AG09309 (cell line): Measurements from ENCODE around the gene RCOR2.
A peak's percentile ranks its signal among the peaks of the same experiment; 100 is the strongest.

Experiments
- DNase-seq: peaks from one replicate; pipeline ENCODE4 v3.0.0-alpha.2; 2010; ENCODE audit warnings: low read depth
- H3K4me3 ChIP-seq: 2 replicates; pipeline ENCODE4 v1.5.1; 2011; ENCODE audit warnings: mild to moderate bottlenecking, low read depth, low read length, moderate library complexity; ENCODE audit not compliant: control insufficient read depth
- CTCF ChIP-seq: IDR thresholded peaks from 2 replicates; pipeline ENCODE4 v1.5.1; 2011; ENCODE audit warnings: mild to moderate bottlenecking, low read depth, low read length, inconsistent platforms; ENCODE audit not compliant: insufficient read depth, control insufficient read depth; ENCODE audit errors: missing control alignments

Gene RCOR2

GRCh38 chr11:63874511-63874910 lies 42.5 kb downstream of the RCOR2 start:
- no peak for DNase-seq
- H3K4me3 ChIP-seq = no peak overlapping the region
- no peak for TF ChIP-seq CTCF

GRCh38 chr11:63873311-63873710 lies 43.7 kb downstream of the RCOR2 start:
- H3K4me3 ChIP-seq = no peak overlapping the region
- DNase-seq = no peak
- TF ChIP-seq CTCF = no peak

GRCh38 chr11:63872800-63873197 lies 44.2 kb downstream of the RCOR2 start:
- no peak overlapping the region for H3K4me3 ChIP-seq
- TF ChIP-seq CTCF = no peak
- DNase-seq = no peak

- TF ChIP-seq CTCF = peak; percentile 42
- DNase-seq = peak; percentile 86
- no peak overlapping the region for H3K4me3 ChIP-seq
These were observed 44.8 kb downstream of the RCOR2 start for GRCh38 chr11:63871962-63872799.

- no peak overlapping the region for H3K4me3 ChIP-seq
- no peak for DNase-seq
- no peak for TF ChIP-seq CTCF
These were observed 46.4 kb downstream of the RCOR2 start for GRCh38 chr11:63870351-63871140.

GRCh38 chr11:63869683-63870082 lies 47.3 kb downstream of the RCOR2 start:
- TF ChIP-seq CTCF = no peak
- no peak overlapping the region for H3K4me3 ChIP-seq
- no peak for DNase-seq
